ENCODE data around the gene SNX20.

Gene SNX20

GRCh38 chr16:50640919-50641817, 39.9 kb downstream of the SNX20 start:
- no peak overlapping the region for H3K4me3 ChIP-seq (ENCODE audit: low read length)
- no peak for DNase-seq (ENCODE audit: low read depth)
- TF ChIP-seq, protein P1, sequence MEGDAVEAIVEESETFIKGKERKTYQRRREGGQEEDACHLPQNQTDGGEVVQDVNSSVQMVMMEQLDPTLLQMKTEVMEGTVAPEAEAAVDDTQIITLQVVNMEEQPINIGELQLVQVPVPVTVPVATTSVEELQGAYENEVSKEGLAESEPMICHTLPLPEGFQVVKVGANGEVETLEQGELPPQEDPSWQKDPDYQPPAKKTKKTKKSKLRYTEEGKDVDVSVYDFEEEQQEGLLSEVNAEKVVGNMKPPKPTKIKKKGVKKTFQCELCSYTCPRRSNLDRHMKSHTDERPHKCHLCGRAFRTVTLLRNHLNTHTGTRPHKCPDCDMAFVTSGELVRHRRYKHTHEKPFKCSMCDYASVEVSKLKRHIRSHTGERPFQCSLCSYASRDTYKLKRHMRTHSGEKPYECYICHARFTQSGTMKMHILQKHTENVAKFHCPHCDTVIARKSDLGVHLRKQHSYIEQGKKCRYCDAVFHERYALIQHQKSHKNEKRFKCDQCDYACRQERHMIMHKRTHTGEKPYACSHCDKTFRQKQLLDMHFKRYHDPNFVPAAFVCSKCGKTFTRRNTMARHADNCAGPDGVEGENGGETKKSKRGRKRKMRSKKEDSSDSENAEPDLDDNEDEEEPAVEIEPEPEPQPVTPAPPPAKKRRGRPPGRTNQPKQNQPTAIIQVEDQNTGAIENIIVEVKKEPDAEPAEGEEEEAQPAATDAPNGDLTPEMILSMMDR (conservative IDR thresholded peaks at IDR 0.05; ENCODE audit: low read depth, low read length) = no peak

DNA sequence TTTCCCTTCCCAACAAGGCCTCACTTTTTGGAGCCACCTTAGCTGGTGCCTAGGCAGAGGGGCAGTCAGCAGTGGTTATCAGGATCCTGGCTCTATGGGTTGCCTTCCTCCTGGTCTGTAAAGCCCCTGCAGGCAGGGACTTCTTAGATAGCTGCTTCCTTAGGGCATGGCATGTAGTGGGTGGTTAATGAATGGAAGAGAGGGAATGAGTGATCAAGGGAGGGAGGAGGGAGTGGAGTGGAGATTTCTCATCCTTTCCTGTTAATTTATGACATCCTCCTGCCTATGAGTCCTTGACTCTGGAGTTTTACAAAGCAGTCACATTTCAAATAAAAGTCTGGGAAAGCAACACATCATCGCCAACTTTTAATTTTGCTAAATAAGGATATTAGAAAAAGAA, 40.7 kb downstream of the SNX20 start:
- H3K4me3 ChIP-seq (ENCODE audit: low read length) = no peak overlapping the region
- DNase-seq (ENCODE audit: low read depth) = no peak
- TF ChIP-seq, protein P1 (conservative IDR thresholded peaks at IDR 0.05; ENCODE audit: low read depth, low read length) = no peak

- no peak for DNase-seq (ENCODE audit: low read depth)
Measured at GRCh38 chr16:50638816-50639670, 42.1 kb downstream of the SNX20 start.

GRCh38 chr16:50637716-50638602, 43.2 kb downstream of the SNX20 start:
- no peak for DNase-seq (ENCODE audit: low read depth)
- H3K4me3 ChIP-seq (ENCODE audit: low read length) = no peak overlapping the region
- TF ChIP-seq, protein P1 (conservative IDR thresholded peaks at IDR 0.05; ENCODE audit: low read depth, low read length) = no peak

More at GRCh38 chr16:50638816-50639670, 42.1 kb downstream of the SNX20 start:
- no peak overlapping the region for H3K4me3 ChIP-seq (ENCODE audit: low read length)
- TF ChIP-seq, protein P1 (conservative IDR thresholded peaks at IDR 0.05; ENCODE audit: low read depth, low read length) = no peak

- H3K4me3 ChIP-seq (ENCODE audit: low read length) = no peak overlapping the region
- DNase-seq (ENCODE audit: low read depth) = no peak
- TF ChIP-seq, protein P1 (conservative IDR thresholded peaks at IDR 0.05; ENCODE audit: low read depth, low read length) = no peak
Measured at GRCh38 chr16:50636753-50637374, 44.2 kb downstream of the SNX20 start.

Measured in retinal pigment epithelial cell (primary cell).